Measurements from ENCODE around the gene CD300LB. TPM values are rescaled to one million over a fixed set of nuclear protein-coding genes. Genes with fewer than 3 reads are reported as not detected.

The CD300LB gene
- total and polyA plus RNA-seq, 10 of the 15 experiments (the other 5 are each of a cell fraction or from before 2014, with no cell fraction given): 0.08 to 0.57 (median 0.25) TPM; not detected in 4

- TF ChIP-seq, protein P1, sequence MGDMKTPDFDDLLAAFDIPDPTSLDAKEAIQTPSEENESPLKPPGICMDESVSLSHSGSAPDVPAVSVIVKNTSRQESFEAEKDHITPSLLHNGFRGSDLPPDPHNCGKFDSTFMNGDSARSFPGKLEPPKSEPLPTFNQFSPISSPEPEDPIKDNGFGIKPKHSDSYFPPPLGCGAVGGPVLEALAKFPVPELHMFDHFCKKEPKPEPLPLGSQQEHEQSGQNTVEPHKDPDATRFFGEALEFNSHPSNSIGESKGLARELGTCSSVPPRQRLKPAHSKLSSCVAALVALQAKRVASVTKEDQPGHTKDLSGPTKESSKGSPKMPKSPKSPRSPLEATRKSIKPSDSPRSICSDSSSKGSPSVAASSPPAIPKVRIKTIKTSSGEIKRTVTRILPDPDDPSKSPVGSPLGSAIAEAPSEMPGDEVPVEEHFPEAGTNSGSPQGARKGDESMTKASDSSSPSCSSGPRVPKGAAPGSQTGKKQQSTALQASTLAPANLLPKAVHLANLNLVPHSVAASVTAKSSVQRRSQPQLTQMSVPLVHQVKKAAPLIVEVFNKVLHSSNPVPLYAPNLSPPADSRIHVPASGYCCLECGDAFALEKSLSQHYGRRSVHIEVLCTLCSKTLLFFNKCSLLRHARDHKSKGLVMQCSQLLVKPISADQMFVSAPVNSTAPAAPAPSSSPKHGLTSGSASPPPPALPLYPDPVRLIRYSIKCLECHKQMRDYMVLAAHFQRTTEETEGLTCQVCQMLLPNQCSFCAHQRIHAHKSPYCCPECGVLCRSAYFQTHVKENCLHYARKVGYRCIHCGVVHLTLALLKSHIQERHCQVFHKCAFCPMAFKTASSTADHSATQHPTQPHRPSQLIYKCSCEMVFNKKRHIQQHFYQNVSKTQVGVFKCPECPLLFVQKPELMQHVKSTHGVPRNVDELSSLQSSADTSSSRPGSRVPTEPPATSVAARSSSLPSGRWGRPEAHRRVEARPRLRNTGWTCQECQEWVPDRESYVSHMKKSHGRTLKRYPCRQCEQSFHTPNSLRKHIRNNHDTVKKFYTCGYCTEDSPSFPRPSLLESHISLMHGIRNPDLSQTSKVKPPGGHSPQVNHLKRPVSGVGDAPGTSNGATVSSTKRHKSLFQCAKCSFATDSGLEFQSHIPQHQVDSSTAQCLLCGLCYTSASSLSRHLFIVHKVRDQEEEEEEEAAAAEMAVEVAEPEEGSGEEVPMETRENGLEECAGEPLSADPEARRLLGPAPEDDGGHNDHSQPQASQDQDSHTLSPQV (IDR thresholded peaks at IDR 0.05): no peak
These were observed 8.0 kb downstream of the CD300LB start (continued) for GRCh38 chr17:74523308-74523707.

- Histone ChIP-seq H4K20me1 (ENCODE audit: control insufficient read depth, insufficient read depth) (no peaks in the 10 kb centered on the region), H3K9me3 (replicated peaks; ENCODE audit: control insufficient read depth, insufficient read depth, low read length) (no peaks in the 10 kb centered on the region; the same call in 2 of the 3 replicates), H3K27me3 (replicated peaks in 1 of 2; ENCODE audit: control insufficient read depth in 2 of 2, insufficient read depth in 2 of 2, low read length in 1 of 2) (no peaks in the 10 kb centered on the region; a peak in 1 of 4 replicates), H2AFZ (ENCODE audit: control insufficient read depth, low read depth, low read length) (no peak overlapping the region), H3K4me2 (ENCODE audit: control insufficient read depth, insufficient read depth) (no peak overlapping the region), H3K27ac (ENCODE audit: control insufficient read depth, insufficient read depth) (no peak overlapping the region), H3K9ac (ENCODE audit: control insufficient read depth, insufficient read depth, low read length) (no peak overlapping the region), H3K4me1 (ENCODE audit: control insufficient read depth, insufficient read depth, low read length) (peaks cover 10% of the 10 kb centered on the region), H3K79me2 (ENCODE audit: control insufficient read depth, insufficient read depth, low read length) (no peaks in the 10 kb centered on the region), H3K4me3 (no peak overlapping the region), H3K36me3 (ENCODE audit: control insufficient read depth in 2 of 2, insufficient read depth in 2 of 2, low read length in 1 of 2) (no peaks in the 10 kb centered on the region)
- SMC1A ChIA-PET (ENCODE audit: uncharacterized antibody, unreplicated experiment): interaction anchor here (4.0 kb wide), 1 partner anchor 9 kb away, joined by 21 read pairs; the partner anchor contains the start of gene CD300LB
- DNase-seq (ENCODE audit: low read depth, low spot score): no peak
- BruUV-seq (replicated peaks): no TSS peak
- no peak for FAIRE-seq
- 60% methylated on average over 10 of the region's 10 CpGs for WGBS (ENCODE audit: insufficient coverage, insufficient replicate concordance, low lambda C conversion rate, missing lambda C conversion rate)
- in situ Hi-C loops (cut with MboI): no loop called here
- ATAC-seq: no peak
- POLR2A ChIA-PET: interaction anchor here (1.0 kb wide), 2 partner anchors 9 to 10 kb away, joined by 3 to 4 read pairs; no protein-coding TSS in a partner anchor
- RAD21 ChIA-PET (ENCODE audit: unreplicated experiment): no interaction called here
- CTCF ChIA-PET: interaction anchor here (0.6 to 1.4 kb wide), 2 partner anchors 42 to 228 kb away, joined by 3 to 4 read pairs; no protein-coding TSS in a partner anchor
- intact Hi-C loops (cut with micrococcal nuclease; ENCODE audit: unreplicated experiment): no loop called here
- no peak for TF ChIP-seq TBL1XR1 (IDR thresholded peaks at IDR 0.05; ENCODE audit: low read depth, low read length)
- TF ChIP-seq, protein P2, sequence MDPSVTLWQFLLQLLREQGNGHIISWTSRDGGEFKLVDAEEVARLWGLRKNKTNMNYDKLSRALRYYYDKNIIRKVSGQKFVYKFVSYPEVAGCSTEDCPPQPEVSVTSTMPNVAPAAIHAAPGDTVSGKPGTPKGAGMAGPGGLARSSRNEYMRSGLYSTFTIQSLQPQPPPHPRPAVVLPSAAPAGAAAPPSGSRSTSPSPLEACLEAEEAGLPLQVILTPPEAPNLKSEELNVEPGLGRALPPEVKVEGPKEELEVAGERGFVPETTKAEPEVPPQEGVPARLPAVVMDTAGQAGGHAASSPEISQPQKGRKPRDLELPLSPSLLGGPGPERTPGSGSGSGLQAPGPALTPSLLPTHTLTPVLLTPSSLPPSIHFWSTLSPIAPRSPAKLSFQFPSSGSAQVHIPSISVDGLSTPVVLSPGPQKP (IDR thresholded peaks at IDR 0.05; ENCODE audit: low read depth, low read length): no peak
- TF ChIP-seq SMARCA5 (IDR thresholded peaks at IDR 0.05): no peak
- TF ChIP-seq ZNF384 (IDR thresholded peaks at IDR 0.05; ENCODE audit: borderline replicate concordance, low read depth, low read length): no peak
- TF ChIP-seq PKNOX1 (IDR thresholded peaks at IDR 0.05): no peak
- no peak for TF ChIP-seq ZZZ3 (IDR thresholded peaks at IDR 0.05; ENCODE audit: control insufficient read depth, insufficient read length, low read depth)
- TF ChIP-seq MYC (IDR thresholded peaks at IDR 0.05; ENCODE audit: insufficient read depth, insufficient read length, insufficient replicate concordance, low read length, severe bottlenecking): no peak
- TF ChIP-seq FOXM1 (IDR thresholded peaks at IDR 0.05; ENCODE audit: low read depth, low read length): no peak
- TF ChIP-seq, protein P3, sequence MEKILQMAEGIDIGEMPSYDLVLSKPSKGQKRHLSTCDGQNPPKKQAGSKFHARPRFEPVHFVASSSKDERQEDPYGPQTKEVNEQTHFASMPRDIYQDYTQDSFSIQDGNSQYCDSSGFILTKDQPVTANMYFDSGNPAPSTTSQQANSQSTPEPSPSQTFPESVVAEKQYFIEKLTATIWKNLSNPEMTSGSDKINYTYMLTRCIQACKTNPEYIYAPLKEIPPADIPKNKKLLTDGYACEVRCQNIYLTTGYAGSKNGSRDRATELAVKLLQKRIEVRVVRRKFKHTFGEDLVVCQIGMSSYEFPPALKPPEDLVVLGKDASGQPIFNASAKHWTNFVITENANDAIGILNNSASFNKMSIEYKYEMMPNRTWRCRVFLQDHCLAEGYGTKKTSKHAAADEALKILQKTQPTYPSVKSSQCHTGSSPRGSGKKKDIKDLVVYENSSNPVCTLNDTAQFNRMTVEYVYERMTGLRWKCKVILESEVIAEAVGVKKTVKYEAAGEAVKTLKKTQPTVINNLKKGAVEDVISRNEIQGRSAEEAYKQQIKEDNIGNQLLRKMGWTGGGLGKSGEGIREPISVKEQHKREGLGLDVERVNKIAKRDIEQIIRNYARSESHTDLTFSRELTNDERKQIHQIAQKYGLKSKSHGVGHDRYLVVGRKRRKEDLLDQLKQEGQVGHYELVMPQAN (conservative IDR thresholded peaks at IDR 0.05): no peak
- no peak for TF ChIP-seq EGR1 (IDR thresholded peaks at IDR 0.05; ENCODE audit: borderline replicate concordance in 1 of 2, low read depth in 2 of 2, low read length in 2 of 2)
These were observed 8.7 kb downstream of the CD300LB start for GRCh38 chr17:74522381-74523105.

Measured in GM12878 (cell line).